Vagina (tissue), 2 donors: ENCODE results near the gene OSBPL10.

Experiments
- POLR2A ChIP-seq, 2 donors: fragments of 450-650 bp; IDR thresholded peaks; one replicate each; pipeline ENCODE4 v1.6.1; 2017; ENCODE audit warnings: antibody characterized with exemption in 2 of 2, mild to moderate bottlenecking in 2 of 2, moderate library complexity in 2 of 2
- POLR2AphosphoS5 ChIP-seq, 2 donors: sonication (generic); formaldehyde crosslinking; IDR thresholded peaks; one replicate each; pipeline ENCODE4 v1.9.0; 2017; ENCODE audit warnings: antibody characterized with exemption in 2 of 2, mild to moderate bottlenecking in 2 of 2, low read depth in 1 of 2; ENCODE audit not compliant: insufficient read depth in 1 of 2
- TF ChIP-seq, protein P1 (sequence below), 3 experiments: fragments of 450-650 bp in 2 of 3; fragments of 200-600 bp in 1 of 3; sonication (generic) in 1 of 3; IDR thresholded peaks; one replicate each; pipeline ENCODE4 v1.5.1; 2017 to 2019; ENCODE audit warnings: antibody characterized with exemption in 3 of 3, mild to moderate bottlenecking in 2 of 3, moderate library complexity in 2 of 3

DNA sequence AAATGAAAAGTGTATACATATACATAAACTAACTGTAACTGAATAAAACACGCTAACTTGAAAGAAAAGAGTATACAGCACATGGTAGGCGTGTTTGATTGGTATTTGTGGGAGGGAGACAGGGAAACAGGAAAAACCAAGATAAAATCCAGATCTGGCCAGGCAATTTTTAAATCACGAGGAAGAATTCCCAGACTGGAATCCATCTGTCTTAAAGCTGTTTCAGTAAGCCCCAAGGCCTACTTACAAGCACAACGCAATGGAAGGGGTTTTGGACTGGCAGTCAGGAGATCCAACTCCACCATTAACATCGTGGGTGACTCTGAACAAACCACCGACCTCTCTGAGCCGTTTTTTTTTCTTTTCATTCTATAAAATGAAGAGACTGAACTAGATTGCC, 195.8 kb downstream of the OSBPL10 start:
- TF ChIP-seq, protein P1, sequence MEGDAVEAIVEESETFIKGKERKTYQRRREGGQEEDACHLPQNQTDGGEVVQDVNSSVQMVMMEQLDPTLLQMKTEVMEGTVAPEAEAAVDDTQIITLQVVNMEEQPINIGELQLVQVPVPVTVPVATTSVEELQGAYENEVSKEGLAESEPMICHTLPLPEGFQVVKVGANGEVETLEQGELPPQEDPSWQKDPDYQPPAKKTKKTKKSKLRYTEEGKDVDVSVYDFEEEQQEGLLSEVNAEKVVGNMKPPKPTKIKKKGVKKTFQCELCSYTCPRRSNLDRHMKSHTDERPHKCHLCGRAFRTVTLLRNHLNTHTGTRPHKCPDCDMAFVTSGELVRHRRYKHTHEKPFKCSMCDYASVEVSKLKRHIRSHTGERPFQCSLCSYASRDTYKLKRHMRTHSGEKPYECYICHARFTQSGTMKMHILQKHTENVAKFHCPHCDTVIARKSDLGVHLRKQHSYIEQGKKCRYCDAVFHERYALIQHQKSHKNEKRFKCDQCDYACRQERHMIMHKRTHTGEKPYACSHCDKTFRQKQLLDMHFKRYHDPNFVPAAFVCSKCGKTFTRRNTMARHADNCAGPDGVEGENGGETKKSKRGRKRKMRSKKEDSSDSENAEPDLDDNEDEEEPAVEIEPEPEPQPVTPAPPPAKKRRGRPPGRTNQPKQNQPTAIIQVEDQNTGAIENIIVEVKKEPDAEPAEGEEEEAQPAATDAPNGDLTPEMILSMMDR (IDR thresholded peaks at IDR 0.05), result no peak
- TF ChIP-seq POLR2AphosphoS5 (IDR thresholded peaks at IDR 0.05; ENCODE audit: insufficient read depth in 1 of 2, low read depth in 1 of 2), result no peak
- TF ChIP-seq POLR2A (IDR thresholded peaks at IDR 0.05), result no peak
